ENCODE data around the gene KRTAP2-2.
"Not testable (repeated sequence)": the region's sequence is repeated elsewhere in the genome, so short reads cannot be mapped to it uniquely, and the experiment has no call there.

KRTAP2-2 gene

DNA sequence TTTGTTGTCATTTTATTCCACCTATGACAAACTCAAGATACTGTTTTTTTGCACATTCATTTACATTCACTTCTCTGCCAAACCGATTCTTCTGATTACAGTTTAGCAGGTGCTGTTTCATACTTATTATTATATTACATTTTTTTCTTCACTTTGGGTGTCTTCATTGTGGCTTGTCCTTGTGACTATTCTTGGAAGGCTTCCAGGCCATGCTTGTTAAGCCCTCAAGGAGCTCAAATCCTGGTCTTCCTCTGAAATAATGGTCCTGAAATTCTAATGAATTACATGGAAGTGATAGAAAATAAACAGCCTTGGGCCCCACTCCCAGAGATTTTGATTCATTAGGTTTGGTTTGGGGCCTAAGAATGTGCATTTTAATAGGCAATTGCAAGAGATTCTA, 9.3 kb upstream of the KRTAP2-2 start:
- no peak for DNase-seq (ENCODE audit: low spot score)

DNA sequence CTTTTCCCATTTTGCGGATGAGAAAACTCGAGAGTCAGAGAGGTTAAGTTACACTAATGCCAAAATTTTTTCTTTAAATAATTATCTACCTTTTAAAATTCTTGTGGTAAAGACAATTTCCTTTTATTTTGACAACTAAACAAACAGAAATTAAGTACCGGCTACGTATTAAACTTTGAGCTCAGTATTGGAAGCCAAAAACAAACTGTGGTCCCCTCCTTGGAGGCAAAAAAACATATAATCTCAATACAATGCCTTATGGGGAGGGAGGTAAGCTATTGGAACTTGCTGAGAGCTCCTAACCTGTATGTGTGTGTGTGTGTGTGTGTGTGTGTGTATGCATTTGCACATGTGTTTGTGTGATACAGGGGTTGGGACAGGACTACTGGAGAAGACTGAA, 8.4 kb upstream of the KRTAP2-2 start:
- no peak for DNase-seq (ENCODE audit: low spot score)

GRCh38 chr17:41061964-41062363, 6.9 kb upstream of the KRTAP2-2 start:
- DNase-seq (ENCODE audit: low spot score): peak; percentile 58

- DNase-seq (ENCODE audit: low spot score): peak; percentile 85
These were observed 5.1 kb upstream of the KRTAP2-2 start, which contains the start of gene KRTAP2-3 for GRCh38 chr17:41060052-41060604. KRTAP2-3 (minus strand) TSS chr17:41060114; CDS start chr17:41060050, 64 bp downstream.

GRCh38 chr17:41059276-41060051, 4.4 kb upstream of the KRTAP2-2 start:
- not testable (repeated sequence) for DNase-seq (ENCODE audit: low spot score)

DNA sequence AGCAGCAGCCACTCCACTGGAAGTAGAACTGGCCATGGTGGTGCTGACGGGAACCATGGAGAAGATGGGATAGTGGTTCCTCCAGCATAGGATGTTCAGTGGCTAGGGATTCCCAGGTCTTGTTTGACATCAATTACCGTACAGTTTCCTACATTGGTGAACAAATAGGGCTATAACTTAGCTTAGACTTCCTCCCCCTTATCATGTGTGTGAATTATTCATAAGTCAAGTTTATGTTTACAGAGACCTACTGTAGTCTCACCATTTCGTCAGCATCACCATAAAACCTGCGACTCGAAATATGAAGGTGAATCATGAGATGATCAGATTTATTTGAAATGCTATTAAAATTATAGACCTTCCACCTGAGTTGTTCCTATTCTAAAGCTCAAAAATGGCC, 3.7 kb upstream of the KRTAP2-2 start:
- no peak for DNase-seq (ENCODE audit: low spot score)

DNA sequence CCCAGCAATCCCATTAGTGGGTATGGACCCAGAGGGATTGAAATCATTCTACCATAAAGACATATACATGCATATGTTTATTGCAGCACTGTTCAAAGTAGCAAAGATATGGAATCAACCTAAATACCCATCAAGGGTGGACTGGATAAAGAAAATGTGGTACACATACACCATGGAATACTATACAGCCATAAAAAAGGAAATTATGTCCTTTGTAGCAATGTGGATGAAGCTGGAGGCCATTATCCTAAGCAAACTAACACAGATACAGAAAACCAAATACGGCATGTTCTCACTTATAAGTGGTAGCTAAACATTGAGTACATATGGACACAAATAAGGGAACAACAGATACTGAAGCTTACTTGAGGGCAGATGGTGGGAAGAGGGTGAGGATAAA, 2.5 kb upstream of the KRTAP2-2 start:
- DNase-seq (ENCODE audit: low spot score): no peak

DNA sequence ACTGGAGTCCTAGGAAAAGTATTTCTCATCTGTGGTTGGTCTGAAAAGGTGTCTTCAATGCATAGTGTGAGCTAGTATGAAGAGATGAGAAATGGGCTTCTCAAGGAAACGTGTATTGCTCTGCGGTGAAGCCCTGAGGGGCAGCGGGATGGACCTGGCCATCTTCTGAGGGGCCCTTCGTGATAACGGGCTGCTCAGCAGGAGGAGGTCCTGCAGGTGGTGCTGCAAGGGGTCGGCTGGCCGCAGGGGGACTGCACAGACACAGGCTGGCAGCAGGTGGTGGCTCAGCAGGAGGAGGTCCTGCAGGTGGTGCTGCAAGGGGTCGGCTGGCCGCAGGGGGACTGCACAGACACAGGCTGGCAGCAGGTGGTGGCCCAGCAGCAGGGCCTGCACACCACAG, 474 bp downstream of the KRTAP2-2 start:
- not testable (repeated sequence) for DNase-seq (ENCODE audit: low spot score)

- DNase-seq (ENCODE audit: low spot score): no peak
These were observed 1.0 kb downstream of the KRTAP2-2 start for GRCh38 chr17:41054025-41054424.

- no peak for DNase-seq (ENCODE audit: low spot score)
These were observed 2.5 kb downstream of the KRTAP2-2 start for GRCh38 chr17:41052566-41052965.

GRCh38 chr17:41049110-41049509, 5.9 kb downstream of the KRTAP2-2 start:
- peak; percentile 56 for DNase-seq (ENCODE audit: low spot score)

GRCh38 chr17:41048441-41048840, 6.6 kb downstream of the KRTAP2-2 start:
- no peak for DNase-seq (ENCODE audit: low spot score)

DNA sequence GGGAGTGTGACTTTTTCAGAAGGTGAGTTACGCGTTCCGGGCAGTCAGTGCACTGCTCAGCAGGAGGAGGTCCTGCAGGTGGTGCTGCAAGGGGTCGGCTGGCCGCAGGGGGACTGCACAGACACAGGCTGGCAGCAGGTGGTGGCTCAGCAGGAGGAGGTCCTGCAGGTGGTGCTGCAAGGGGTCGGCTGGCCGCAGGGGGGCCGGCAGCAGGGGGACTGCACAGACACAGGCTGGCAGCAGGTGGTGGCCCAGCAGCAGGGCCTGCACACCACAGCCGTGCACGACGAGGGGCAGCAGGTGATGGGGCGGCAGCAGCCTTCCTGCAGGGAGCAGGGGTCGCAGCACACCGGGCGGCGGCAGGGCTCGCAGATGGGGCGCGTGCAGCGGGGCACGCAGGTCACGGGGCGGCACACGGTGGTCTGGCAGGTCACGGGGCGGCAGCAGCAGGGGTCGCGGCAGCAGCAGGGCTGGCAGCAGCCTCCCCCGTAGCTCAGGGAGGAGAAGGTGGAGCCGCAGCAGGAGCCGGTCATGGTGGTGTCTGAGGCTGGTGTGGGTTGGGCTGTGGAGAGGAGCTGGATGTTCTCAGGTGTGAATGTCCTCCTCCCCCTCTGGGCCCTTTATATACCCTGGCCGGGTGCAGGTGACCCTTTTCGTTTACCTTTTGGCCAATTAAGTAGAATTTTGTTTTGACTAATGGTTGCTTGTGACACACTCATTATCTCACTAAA, 8.1 kb downstream of the KRTAP2-2 start, which contains the start of gene KRTAP2-1:
Gene KRTAP2-1 (minus strand): TSS at position 582 of the 731 bp plus-strand sequence. CDS start 49 bp downstream, at position 533.
- DNase-seq (ENCODE audit: low spot score): not testable (repeated sequence)

- DNase-seq (ENCODE audit: low spot score): no peak
These were observed 12.1 kb downstream of the KRTAP2-2 start for GRCh38 chr17:41042953-41043352.

DNA sequence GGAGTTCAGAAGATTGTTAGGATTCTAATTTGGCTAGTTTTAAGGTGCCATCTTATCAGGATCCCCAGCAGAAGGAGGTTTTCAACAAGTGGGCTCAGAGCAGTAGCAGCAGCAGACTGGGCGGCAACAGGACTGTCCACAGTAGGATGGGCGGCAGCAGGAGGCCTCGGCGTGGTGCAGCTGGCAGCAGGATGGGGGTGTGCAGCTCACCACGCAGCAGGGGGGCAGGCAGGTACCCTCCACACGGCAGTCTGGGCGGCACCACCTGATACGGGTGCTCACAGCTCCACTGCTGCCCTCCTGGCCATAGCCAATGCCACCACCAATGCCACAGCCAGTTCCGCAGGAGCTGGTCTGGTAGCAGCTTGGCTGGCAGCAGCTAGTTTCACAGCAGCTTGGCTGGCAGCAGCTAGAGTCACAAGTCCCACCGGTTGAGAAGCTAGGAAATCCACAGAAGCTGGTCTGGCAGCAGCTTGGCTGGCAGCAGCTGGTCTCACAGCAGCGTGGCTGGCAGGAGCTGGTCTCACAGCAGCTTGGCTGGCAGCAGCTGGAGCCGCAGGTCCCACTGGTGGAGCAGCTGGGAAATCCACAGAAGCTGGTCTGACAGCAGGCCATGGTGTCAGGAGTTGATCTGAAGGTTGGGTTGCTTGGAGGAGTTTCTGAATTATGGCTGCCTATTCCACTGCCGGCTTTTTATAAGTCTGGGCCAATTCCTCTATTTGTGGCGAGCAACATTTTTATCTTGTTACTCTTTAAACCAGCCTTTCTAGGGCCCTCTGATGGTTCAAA, 14.1 kb downstream of the KRTAP2-2 start, which contains the start of gene KRTAP1-1:
Gene KRTAP1-1 (minus strand): TSS at position 668 of the 789 bp plus-strand sequence. CDS start 53 bp downstream, at position 615.
- DNase-seq (ENCODE audit: low spot score): not testable (repeated sequence)

DNA sequence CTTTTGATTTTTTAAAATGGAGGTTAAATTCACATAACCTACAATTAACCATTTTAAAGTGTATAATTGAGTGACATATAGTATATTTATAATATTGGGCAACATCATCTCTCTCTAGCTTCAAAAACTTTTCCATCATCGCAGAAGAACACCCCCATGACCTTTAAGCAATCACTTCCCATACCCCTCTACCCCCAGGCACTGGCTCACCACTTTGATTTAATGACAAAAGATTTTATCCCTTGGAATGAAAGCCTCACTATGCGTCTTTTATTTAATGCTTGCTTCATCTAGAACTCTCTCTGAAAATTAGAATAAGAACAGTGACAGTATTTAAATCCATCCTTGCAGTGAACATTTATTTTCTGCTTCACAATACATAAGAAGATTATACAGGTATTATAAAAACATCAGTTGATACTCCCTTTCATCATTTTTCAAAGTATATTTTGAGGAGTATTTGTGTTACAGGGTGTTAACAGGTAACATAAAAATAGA, 17.1 kb downstream of the KRTAP2-2 start:
- no peak for DNase-seq (ENCODE audit: low spot score)

DNA sequence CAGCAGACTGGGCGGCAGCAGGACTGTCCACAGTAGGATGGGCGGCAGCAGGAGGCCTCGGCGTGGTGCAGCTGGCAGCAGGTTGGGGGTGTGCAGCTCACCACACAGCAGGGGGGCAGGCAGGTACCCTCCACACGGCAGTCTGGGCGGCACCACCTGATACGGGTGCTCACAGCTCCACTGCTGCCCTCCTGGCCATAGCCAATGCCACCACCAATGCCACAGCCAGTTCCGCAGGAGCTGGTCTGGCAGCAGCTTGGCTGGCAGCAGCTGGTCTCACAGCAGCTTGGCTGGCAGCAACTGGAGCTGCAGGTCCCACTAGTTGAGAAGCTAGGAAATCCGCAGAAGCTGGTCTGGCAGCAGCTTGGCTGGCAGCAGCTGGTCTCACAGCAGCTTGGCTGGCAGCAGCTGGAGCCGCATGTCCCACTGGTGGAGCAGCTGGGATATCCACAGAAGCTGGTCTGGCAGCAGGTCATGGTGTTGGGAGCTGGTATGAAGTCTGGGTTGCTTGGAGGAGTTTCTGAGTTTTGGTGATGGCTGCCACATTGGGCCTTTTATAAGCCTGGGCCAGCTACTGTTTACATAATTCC, 20.6 kb downstream of the KRTAP2-2 start, which contains the start of gene KRTAP1-3:
Gene KRTAP1-3 (minus strand): TSS at position 529 of the 590 bp plus-strand sequence. CDS start 53 bp downstream, at position 476.
- DNase-seq (ENCODE audit: low spot score): not testable (repeated sequence)

DNA sequence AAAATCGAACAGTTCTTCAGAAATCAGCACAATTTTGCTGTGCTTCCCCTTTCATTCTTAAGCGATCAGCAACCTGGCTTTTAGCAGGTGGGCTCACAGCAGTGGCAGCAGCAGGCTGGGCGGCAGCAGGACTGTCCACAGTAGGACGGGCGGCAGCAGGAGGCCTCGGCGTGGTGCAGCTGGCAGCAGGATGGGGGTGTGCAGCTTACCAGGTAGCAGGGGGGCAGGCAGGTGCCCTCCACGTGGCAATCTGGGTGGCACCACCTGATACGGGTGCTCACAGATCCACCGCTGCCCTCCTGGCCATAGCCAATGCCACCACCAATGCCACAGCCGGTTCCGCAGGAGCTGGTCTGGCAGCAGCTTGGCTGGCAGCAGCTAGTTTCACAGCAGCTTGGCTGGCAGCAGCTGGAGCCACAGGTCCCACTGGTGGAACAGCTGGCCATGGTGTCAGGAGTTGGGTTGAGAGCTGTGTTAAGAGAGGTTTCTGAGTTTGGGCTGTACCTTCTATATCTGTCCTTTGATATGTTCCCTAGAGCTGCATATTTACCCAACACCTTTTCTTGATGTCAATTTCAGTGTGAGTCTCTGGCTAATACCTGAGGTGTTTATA, 25.3 kb downstream of the KRTAP2-2 start, which contains the start of gene KRTAP1-4:
Gene KRTAP1-4 (minus strand): TSS at position 563 of the 613 bp plus-strand sequence. CDS start 117 bp downstream, at position 446.
- DNase-seq (ENCODE audit: low spot score): no peak

- DNase-seq (ENCODE audit: low spot score): peak; percentile 14
These were observed 28.1 kb downstream of the KRTAP2-2 start, which contains the start of gene KRTAP1-5 for GRCh38 chr17:41026715-41027471. KRTAP1-5 (minus strand) TSS chr17:41027208; CDS start chr17:41027155, 53 bp downstream.
